DND-41 (cell line): ENCODE data around the gene WWC1.

ENCODE experiments used
- CTCF ChIP-seq: IDR thresholded peaks from 2 replicates; pipeline ENCODE4 v1.5.1; 2012; ENCODE audit warnings: borderline replicate concordance, low read length, moderate library complexity, mild to moderate bottlenecking; ENCODE audit not compliant: poor library complexity, severe bottlenecking; ENCODE audit errors: extremely low read depth
- EZH2 ChIP-seq: IDR thresholded peaks from 3 replicates; pipeline ENCODE4 v1.6.1; 2012; ENCODE audit warnings: borderline replicate concordance, low read depth, mild to moderate bottlenecking, moderate library complexity, low read length, inconsistent platforms; ENCODE audit not compliant: severe bottlenecking

- TF ChIP-seq CTCF, result no peak
- TF ChIP-seq EZH2, result no peak
Observed at GRCh38 chr5:168407211-168407610, 115.8 kb downstream of the WWC1 start.
